ENCODE measurements around the gene ZNF423.

Gene ZNF423

GRCh38 chr16:49789616-49790015 lies 66.3 kb downstream of the ZNF423 start:
- Histone ChIP-seq H3K4me3 (ENCODE audit: insufficient read length, low read depth) (no peak overlapping the region), H3K27me3 (ENCODE audit: insufficient read depth, insufficient read length) (no peaks in the 10 kb centered on the region), H3K9ac (ENCODE audit: insufficient read length, low read depth) (no peak overlapping the region), H3K4me1 (ENCODE audit: insufficient read depth, insufficient read length) (peaks cover 15% of the 10 kb centered on the region), H3K9me3 (ENCODE audit: insufficient read depth, low read length) (no peaks in the 10 kb centered on the region), H3K36me3 (ENCODE audit: insufficient read depth, insufficient read length, low read length) (peaks cover 57% of the 10 kb centered on the region)
- DNase-seq (ENCODE audit: low read depth, low spot score): no peak
- no peak for TF ChIP-seq ZNF274 (IDR thresholded peaks at IDR 0.05; ENCODE audit: low read depth, low read length)
- TF ChIP-seq YY1 (IDR thresholded peaks at IDR 0.05; ENCODE audit: insufficient read depth, insufficient read length): no peak
- no peak for TF ChIP-seq SUZ12 (IDR thresholded peaks at IDR 0.05; ENCODE audit: extremely low read depth, insufficient read depth, insufficient read length)

- no peak for DNase-seq (ENCODE audit: low read depth, low spot score)
- Histone ChIP-seq H3K9me3 (ENCODE audit: insufficient read depth, low read length) (no peaks in the 10 kb centered on the region), H3K9ac (ENCODE audit: insufficient read length, low read depth) (no peak overlapping the region), H3K27me3 (ENCODE audit: insufficient read depth, insufficient read length) (no peaks in the 10 kb centered on the region), H3K36me3 (ENCODE audit: insufficient read depth, insufficient read length, low read length) (peaks cover 57% of the 10 kb centered on the region), H3K4me3 (ENCODE audit: insufficient read length, low read depth) (no peak overlapping the region), H3K4me1 (ENCODE audit: insufficient read depth, insufficient read length) (peaks cover 15% of the 10 kb centered on the region)
- TF ChIP-seq YY1 (IDR thresholded peaks at IDR 0.05; ENCODE audit: insufficient read depth, insufficient read length) (no peak), ZNF274 (IDR thresholded peaks at IDR 0.05; ENCODE audit: low read depth, low read length) (no peak), SUZ12 (IDR thresholded peaks at IDR 0.05; ENCODE audit: extremely low read depth, insufficient read depth, insufficient read length) (no peak)
Measured at GRCh38 chr16:49788986-49789385, 66.9 kb downstream of the ZNF423 start.

- Histone ChIP-seq H3K36me3 (ENCODE audit: insufficient read depth, insufficient read length, low read length) (peaks cover 55% of the 10 kb centered on the region), H3K4me1 (ENCODE audit: insufficient read depth, insufficient read length) (peaks cover 12% of the 10 kb centered on the region), H3K4me3 (ENCODE audit: insufficient read length, low read depth) (no peak overlapping the region), H3K9me3 (ENCODE audit: insufficient read depth, low read length) (no peaks in the 10 kb centered on the region), H3K27me3 (ENCODE audit: insufficient read depth, insufficient read length) (no peaks in the 10 kb centered on the region), H3K9ac (ENCODE audit: insufficient read length, low read depth) (no peak overlapping the region)
- no peak for TF ChIP-seq SUZ12 (IDR thresholded peaks at IDR 0.05; ENCODE audit: extremely low read depth, insufficient read depth, insufficient read length)
- no peak for TF ChIP-seq ZNF274 (IDR thresholded peaks at IDR 0.05; ENCODE audit: low read depth, low read length)
- no peak for TF ChIP-seq YY1 (IDR thresholded peaks at IDR 0.05; ENCODE audit: insufficient read depth, insufficient read length)
- DNase-seq (ENCODE audit: low read depth, low spot score): no peak
Measured at GRCh38 chr16:49788572-49788971, 67.3 kb downstream of the ZNF423 start.

DNA sequence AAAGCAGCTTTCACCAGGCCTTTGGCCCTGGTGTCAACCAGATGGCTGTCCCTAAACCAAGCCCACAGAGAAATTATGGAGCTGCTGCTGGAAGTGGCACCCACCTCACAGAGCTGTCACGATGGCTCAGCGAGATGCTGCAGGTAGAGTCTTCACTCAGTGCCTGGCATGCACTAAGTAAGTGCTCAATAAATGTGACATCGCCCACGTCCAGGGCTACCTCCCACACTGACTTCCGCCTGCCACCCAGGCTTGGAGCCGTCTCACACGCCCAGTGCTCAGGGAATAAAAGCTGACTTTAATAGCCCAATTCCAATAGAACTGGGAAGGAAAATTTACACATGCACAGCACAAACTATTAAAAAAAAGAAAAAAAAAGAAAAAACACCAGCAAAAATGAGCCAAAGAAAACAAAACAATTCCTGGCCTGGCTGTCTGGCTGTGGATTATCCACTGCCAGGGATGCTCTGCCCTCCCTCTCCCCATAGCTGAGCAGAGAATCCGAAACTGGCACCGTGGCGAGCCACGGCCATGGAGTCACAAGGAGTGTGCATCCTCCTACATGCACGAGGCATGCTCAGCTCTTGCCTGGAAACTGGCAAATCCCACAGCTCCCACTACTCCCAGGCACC lies 68.9 kb downstream of the ZNF423 start:
- H3K27me3 ChIP-seq (ENCODE audit: insufficient read depth, insufficient read length): no peaks in the 10 kb centered on the region
- peaks cover 9% of the 10 kb centered on the region for H3K4me1 ChIP-seq (ENCODE audit: insufficient read depth, insufficient read length)
- H3K9me3 ChIP-seq (ENCODE audit: insufficient read depth, low read length): no peaks in the 10 kb centered on the region
- peaks cover 50% of the 10 kb centered on the region for H3K36me3 ChIP-seq (ENCODE audit: insufficient read depth, insufficient read length, low read length)
- no peak for DNase-seq (ENCODE audit: low read depth, low spot score)
- no peak overlapping the region for H3K4me3 ChIP-seq (ENCODE audit: insufficient read length, low read depth)
- TF ChIP-seq SUZ12 (IDR thresholded peaks at IDR 0.05; ENCODE audit: extremely low read depth, insufficient read depth, insufficient read length) (no peak), ZNF274 (IDR thresholded peaks at IDR 0.05; ENCODE audit: low read depth, low read length) (no peak), YY1 (IDR thresholded peaks at IDR 0.05; ENCODE audit: insufficient read depth, insufficient read length) (no peak)
- H3K9ac ChIP-seq (ENCODE audit: insufficient read length, low read depth): no peak overlapping the region

- Histone ChIP-seq H3K9me3 (ENCODE audit: insufficient read depth, low read length) (no peaks in the 10 kb centered on the region), H3K4me3 (ENCODE audit: insufficient read length, low read depth) (no peak overlapping the region), H3K9ac (ENCODE audit: insufficient read length, low read depth) (no peak overlapping the region), H3K4me1 (ENCODE audit: insufficient read depth, insufficient read length) (peaks cover 7% of the 10 kb centered on the region), H3K27me3 (ENCODE audit: insufficient read depth, insufficient read length) (no peaks in the 10 kb centered on the region), H3K36me3 (ENCODE audit: insufficient read depth, insufficient read length, low read length) (peaks cover 56% of the 10 kb centered on the region)
- no peak for DNase-seq (ENCODE audit: low read depth, low spot score)
- TF ChIP-seq SUZ12 (IDR thresholded peaks at IDR 0.05; ENCODE audit: extremely low read depth, insufficient read depth, insufficient read length): no peak
- TF ChIP-seq ZNF274 (IDR thresholded peaks at IDR 0.05; ENCODE audit: low read depth, low read length): no peak
- TF ChIP-seq YY1 (IDR thresholded peaks at IDR 0.05; ENCODE audit: insufficient read depth, insufficient read length): no peak
Measured at GRCh38 chr16:49785970-49786369, 69.9 kb downstream of the ZNF423 start.

DNA sequence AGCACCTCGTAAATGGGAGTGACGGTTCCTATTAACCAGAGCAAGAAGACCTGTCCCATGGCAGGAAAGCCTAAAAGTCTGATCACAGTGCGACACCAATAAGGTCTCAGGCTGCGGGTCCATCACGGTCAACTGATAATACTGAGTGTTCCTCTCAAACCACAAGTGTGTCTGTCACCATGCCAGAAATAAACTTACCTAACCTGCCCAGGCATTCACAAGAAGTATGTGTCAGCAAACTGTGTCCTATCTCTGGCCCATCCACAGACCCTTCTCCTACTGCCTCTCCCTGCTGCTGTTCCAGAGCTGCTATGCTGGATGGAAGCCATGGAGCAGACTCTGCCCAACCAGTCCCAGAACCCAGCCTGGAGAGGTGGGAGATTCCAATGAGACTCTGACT lies 73.5 kb downstream of the ZNF423 start:
- no peak overlapping the region for H3K9ac ChIP-seq (ENCODE audit: insufficient read length, low read depth)
- peaks cover 47% of the 10 kb centered on the region for H3K36me3 ChIP-seq (ENCODE audit: insufficient read depth, insufficient read length, low read length)
- H3K27me3 ChIP-seq (ENCODE audit: insufficient read depth, insufficient read length): no peaks in the 10 kb centered on the region
- DNase-seq (ENCODE audit: low read depth, low spot score): no peak
- no peak overlapping the region for H3K4me3 ChIP-seq (ENCODE audit: insufficient read length, low read depth)
- H3K9me3 ChIP-seq (ENCODE audit: insufficient read depth, low read length): no peaks in the 10 kb centered on the region
- TF ChIP-seq SUZ12 (IDR thresholded peaks at IDR 0.05; ENCODE audit: extremely low read depth, insufficient read depth, insufficient read length): no peak
- no peak for TF ChIP-seq YY1 (IDR thresholded peaks at IDR 0.05; ENCODE audit: insufficient read depth, insufficient read length)
- no peak for TF ChIP-seq ZNF274 (IDR thresholded peaks at IDR 0.05; ENCODE audit: low read depth, low read length)
- H3K4me1 ChIP-seq (ENCODE audit: insufficient read depth, insufficient read length): no peaks in the 10 kb centered on the region

GRCh38 chr16:49781401-49781800 lies 74.5 kb downstream of the ZNF423 start:
- Histone ChIP-seq H3K9ac (ENCODE audit: insufficient read length, low read depth) (no peak overlapping the region), H3K27me3 (ENCODE audit: insufficient read depth, insufficient read length) (no peaks in the 10 kb centered on the region), H3K4me3 (ENCODE audit: insufficient read length, low read depth) (no peak overlapping the region), H3K4me1 (ENCODE audit: insufficient read depth, insufficient read length) (peaks cover 8% of the 10 kb centered on the region), H3K9me3 (ENCODE audit: insufficient read depth, low read length) (no peaks in the 10 kb centered on the region), H3K36me3 (ENCODE audit: insufficient read depth, insufficient read length, low read length) (peaks cover 44% of the 10 kb centered on the region)
- no peak for TF ChIP-seq ZNF274 (IDR thresholded peaks at IDR 0.05; ENCODE audit: low read depth, low read length)
- TF ChIP-seq SUZ12 (IDR thresholded peaks at IDR 0.05; ENCODE audit: extremely low read depth, insufficient read depth, insufficient read length): no peak
- no peak for TF ChIP-seq YY1 (IDR thresholded peaks at IDR 0.05; ENCODE audit: insufficient read depth, insufficient read length)
- DNase-seq (ENCODE audit: low read depth, low spot score): no peak
